Measurements from ENCODE around the gene NTMT2.
"Not testable (repeated sequence)": the region's sequence is repeated elsewhere in the genome, so short reads cannot be mapped to it uniquely, and the experiment has no call there.

Gene NTMT2

DNA sequence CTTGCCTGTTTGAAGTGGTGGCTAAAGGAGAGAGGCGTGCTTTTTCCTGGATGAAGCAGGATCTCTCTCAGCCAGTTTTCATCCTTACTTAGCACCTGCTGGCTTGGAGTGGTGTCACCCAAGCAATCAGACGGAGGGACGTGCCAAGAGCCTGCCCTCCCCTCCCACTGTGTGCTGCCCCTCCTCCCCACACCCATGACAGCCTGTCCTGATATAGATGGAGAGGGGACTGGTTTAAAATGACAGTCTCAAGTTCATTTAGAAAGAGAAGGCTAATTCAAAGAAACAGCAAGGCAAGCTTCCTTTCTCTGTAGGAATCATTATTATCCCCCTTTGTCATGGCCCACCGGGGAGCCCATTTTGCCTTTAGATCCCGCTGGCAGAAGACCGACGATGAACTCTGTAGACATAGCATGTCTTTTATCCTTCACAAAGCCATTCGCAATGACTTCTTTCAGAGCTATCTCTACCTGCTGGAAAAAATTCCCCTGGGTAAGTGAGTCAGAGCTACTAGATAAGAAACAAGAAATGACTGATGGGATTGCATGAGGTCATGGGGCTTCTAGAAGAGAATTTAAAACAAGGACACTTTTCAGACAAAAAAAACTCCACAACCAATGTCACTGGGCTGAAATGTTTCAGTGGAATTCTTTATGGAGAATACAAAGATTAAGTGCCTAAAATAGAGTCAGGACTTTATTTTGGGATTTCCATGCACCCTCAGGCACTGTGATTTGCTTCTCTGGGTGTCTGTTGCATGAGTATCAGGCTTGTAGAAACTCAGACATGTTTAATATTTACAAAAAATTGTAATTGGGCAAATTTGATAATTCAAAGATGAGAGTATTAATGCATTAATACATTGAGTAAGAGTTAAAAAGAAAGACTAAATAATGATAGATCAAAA, at the start of gene NTMT2:
NTMT2 (plus strand) TSS at position 190 of the 907 bp plus-strand sequence; CDS start at position 339, 149 bp downstream.
- DNase-seq = no peak

DNA sequence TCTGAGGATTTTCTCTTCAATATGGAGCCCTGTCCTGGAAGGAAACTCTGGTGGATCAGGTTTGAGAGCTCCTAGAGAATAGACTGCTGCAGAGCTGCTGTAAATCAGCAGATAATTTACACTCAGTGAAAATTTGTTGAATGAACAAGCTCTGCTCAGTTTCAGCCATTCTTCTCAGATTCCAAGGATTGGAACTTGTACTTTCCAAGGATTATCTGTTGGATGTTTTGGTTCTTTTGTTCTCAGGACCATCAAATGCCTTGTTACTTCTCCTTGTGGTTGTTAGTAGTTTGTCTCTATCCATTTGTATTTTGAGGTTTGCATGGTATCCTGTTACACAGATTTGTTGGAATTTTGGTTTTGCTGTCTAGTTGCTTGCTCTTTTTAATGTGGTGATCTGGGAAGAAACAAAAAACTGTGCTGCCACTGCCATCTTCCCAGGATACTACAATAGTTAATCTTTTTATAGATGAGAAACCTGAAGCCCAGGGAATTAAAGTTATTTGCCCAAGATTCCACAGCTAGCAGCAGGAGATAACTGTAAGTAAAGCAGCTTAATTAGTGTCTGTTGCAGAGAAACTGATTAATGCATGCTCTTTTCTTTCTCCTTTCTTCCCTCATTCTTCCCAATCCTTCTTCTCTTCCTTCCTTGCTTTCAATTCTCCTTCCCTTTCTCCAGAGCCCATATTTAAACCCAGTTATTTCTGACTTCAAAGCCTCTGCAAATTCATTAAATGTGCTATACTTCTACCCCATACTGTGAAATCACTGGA, 49.6 kb upstream of the NTMT2 start:
- no peak for DNase-seq

DNA sequence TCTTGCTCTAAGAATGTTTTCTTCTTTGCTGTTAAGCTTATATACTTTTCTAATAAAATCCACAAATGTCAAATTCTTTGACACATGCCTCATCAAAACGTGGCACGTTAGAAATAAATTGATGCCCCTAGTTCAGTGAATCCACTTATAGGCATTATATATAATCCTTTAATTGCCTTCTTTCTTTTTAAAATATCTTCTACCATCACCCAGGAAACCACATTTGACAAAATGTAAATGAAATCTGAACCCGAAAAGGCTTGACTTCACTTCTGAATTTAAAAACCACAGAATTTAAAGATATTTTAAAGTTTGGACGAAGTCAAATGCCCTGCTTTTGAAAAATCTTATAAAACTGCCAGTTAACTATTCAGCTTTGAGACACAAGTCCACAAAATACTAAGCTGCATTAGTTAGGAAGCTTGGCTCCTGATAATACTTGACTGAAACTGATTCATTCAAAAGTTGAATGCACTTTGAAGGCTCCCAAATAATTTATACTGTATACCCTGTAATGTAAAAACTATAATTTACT, 48.9 kb upstream of the NTMT2 start:
- DNase-seq = no peak

DNA sequence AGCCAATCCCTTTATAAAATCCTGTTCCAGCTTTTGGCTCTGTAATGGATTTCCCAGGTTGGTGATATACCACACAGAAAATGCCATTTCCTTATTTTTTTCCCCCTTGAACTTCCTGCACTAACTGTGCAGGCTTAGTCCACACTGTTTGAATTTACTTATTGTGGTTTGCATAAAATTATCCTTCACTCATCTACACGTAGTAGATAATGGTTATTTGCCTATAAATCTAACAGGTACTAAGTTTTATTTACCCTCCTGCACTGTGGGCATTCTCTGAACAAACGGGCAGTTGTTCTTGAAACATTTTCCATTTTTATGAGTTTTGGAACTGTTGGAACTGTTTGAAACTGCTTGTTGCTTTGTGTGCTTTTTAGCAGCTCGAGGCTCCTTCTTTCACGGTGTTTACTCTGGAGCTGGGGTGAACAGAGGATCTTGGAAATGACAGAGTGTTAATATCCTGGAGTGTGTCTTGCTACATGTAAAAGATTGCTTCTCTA, 48.3 kb upstream of the NTMT2 start:
- no peak for DNase-seq

DNA sequence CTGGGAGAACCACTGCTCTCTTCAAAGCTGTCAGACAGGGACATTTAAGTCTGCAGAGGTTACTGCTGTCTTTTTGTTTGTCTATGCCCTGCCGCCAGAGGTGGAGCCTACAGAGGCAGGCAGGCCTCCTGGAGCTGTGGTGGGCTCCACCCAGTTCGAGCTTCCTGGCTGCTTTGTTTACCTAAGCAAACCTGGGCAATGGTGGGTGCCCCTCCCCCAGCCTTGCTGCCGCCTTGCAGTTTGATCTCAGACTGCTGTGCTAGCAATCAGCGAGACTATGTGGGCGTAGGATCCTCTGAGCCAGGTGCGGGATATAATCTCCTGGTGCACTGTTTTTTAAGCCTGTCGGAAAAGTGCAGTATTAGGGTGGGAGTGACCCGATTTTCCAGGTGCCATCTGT, 32.6 kb upstream of the NTMT2 start:
- not testable (repeated sequence) for DNase-seq

DNA sequence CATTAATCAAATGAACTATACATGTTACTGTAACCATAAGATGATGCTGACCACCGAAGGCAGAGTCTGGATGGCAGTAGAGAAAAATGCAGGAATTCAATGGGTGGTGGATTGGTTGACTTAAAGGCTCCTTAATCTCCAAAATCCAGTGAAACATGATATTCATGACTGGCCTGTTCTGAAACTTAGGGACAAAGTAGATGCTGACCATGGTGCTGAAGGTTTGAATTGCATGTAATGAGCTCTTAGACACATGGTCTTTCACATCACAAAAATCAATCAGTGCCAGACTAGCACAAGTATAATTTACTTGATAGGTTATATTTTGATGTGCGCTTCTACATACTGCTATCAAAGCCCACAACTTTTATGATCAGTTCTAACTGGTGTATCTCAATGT, 30.9 kb upstream of the NTMT2 start:
- DNase-seq = peak; percentile 4

DNA sequence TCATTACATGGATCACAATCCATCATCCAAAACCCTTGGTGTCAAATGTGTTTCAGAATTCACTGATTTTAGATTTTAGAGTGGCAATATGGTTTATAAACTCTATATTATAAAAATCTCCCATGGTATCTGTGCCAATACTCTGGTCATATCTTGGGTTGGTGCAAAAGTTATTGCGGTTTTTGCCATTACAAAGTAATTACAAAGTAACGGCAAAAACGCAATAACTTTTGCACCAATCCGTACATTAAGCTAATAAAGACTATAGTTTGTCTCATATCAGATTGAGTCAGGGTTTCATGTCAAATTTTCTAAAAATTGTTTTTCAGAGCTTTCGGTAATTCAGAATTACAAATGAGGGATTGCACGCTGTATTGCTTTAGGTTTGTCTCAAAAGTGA, 23.4 kb upstream of the NTMT2 start:
- DNase-seq = no peak

DNA sequence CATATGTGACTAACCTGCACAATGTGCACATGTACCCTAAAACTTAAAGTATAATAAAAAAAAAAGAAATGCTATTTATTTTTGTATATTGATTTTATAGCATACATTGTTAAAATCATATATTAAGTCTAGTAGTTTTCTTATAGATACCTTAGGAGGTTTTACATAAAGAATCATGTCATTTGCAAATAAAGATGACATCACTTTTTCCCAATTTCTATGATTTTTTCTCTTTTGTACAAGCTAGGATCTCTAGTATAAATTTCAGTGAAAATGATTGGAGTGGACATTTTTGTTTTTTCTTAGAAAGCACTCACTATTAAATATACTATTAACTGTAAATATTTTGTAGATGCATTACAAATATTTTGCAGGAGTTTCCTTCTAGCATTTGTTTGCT, 20.5 kb upstream of the NTMT2 start:
- no peak for DNase-seq

DNA sequence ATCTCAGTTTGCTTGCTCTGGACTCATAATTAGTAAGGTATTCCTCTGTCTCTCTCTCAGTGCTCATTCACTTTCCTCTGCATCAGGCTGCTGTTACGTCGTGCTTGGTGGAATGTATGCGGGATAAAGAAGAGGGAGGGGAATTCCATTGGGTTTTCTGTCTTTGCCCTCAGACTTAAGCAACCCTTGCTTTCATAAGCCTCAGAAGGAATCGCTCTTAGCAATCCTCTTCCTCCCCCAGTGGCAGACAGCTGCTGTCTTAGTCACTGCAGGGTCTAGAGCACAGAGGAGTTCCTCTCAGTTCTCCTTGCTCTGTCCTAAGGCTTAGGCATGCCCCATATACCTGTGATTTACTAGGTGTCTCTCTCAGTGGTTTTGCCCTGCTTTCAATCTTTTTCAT, 19.1 kb upstream of the NTMT2 start:
- DNase-seq = no peak

DNA sequence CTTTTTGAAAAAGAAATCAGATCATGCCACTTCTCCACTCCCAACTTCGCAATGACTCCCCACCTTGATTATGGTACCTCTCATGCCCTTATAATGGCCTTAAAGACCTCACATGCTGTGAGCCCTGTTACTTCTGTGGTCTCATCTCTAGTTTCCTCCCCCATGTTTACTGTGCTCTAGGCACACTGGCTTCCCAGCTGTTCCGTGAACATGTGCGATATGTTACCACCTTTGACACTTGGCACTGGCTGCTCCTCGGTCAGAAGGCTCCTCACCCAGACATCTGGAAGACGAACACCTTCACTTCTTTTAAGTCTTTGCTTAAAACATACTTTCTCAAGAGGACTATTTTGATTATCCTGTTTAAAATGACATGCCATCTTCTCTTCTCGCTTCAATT, 14.3 kb upstream of the NTMT2 start:
- no peak for DNase-seq

DNA sequence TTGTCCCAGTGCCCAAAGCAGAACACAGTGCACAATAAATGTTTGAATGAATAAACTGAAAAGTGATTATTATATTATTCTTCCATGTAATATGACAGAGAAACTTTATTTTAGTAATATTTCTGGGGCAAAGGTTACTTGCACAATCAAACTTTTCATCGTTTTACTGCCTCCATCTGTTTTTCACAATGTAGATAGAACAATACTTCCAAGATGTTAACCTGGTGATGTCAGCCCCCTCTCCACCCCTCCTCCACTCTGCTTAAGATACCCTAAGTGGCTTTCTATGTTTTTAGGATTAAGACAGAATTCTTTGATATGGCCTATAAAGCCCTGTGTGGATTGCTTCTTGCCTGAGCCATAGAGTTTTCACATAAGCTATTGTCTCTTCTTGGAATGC, 13.8 kb upstream of the NTMT2 start:
- no peak for DNase-seq

DNA sequence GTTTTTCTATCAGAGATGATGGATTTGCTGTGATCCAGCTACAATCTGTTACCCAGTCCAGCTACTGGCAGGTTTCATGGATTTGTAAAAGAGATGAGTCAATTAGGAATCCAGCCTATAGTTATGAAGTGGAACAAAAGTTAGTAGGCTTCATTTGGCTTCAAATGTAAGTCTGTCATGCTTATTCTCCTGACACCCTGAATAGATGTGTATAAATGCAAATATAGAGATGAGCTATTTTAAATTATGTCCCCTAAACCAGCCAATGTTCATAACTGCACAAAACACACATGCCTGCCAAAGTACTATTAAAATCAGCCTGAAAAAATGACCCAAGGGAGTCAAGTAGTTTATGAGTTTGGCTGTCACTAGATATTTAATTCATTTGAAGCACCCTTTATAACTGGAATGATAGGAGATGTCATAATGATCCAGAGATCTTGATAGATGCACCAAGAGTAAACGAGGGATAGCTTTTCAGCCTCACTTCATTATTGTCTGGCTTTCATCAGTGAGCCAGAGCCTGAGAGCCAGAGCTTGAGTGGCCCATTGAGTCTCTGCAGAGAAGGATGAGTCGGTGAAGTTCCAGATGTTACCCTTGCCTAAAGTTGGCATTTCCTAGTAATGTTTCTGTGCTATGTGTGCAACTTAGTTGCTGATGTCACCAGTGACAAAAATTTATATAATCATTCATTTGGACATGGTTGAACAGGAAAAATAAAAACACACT, 11.8 kb upstream of the NTMT2 start:
- no peak for DNase-seq

DNA sequence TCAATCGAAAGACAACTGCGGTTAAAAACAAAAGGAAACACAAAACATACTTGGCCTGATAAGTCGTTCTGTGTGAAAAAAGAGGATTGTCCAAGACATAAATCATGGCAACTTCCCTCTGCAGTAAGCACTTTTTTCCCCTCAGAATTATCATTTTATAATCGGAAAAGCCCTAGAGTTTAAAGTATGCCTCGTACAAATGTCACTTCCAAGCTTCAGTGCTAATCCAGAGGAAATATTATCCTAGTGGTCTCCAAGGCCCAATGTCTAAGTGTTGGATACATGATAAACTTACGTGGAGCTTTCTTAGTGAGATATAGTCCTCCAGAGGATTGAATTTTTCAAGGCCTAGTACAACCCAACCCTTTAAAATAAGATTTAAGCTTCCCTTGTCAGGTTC, 11.2 kb upstream of the NTMT2 start:
- no peak for DNase-seq

DNA sequence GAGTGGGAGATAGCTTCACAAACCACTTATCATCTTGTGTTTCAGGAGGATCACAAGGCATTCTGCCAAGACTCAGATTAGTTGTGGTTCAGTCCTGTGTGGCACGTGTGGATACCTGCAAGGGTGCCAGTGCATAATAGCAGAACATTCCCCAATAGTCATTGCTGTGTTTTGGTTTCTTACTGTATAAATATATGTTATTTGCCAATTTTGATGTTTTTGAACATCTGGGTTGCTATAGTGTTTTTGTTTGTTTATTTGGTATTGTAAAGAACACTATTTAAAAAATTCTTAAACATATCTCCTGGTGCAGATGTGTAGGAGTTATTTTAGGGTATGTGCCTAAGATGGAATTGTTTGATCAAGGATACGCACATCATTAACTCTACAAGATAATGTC, 5.4 kb upstream of the NTMT2 start:
- DNase-seq = no peak

DNA sequence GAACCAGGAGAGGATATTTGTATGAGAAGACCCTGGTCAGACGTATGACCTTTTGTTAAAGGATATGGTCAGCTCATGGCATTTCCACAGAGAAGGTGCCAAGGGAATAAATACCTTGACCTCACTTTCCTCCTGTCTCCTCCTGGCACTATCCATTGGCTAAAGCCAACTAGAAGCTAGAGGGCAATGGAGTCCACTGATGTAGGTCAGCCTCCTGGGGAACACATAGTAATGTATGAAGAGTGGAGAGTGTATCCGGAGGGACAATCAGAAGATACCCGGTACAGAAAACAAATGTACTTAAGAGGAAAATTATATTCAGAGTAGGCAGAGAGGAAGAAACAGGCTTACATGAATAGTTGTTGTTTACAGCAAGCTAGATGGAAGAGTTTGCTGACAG, 698 bp upstream of the NTMT2 start:
- no peak for DNase-seq

DNA sequence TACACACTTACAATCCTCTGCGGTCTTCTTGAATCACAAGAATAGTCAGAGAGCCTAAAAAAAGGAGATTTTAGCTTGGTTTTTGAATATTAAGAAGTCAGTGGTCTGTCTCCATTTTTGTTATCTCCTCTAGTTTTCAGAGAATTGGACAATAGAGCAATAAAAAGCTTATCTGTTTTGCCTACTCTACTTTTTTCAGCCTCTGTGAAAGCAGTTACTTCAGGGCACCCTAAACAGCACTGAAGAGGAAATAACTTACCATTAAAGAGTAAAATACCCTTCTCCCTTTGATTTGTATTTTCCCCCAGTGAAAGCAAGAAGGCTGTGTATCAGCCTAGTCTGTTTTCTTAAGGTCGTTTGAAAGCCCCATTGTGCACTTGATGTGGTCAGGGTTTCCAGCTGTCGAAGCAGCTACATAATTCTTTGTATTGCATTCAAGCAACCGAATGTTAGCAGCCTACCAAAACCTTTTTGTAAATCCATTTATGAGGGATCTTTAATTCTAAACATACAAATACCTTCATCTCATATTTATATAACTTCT, 1.0 kb downstream of the NTMT2 start:
- no peak for DNase-seq

DNA sequence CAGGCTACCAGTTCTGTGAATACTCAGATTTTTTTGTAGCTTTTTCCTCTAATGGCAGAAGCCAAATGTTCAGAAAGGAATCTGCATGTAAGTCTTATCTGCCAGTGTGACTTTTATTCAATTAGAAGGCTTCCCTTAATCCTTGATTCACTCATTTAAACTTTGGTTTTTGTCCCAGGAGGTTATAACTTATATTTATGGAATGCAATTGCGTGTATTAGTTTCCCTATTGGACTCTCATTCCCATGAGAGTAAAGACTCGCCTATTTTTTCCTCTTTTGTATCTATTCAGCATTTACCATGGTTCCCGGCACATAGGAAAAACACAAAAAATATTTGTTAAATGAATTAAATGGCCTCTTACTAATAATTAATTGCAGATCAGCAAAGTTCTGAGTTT, 3.5 kb downstream of the NTMT2 start:
- DNase-seq = no peak

DNA sequence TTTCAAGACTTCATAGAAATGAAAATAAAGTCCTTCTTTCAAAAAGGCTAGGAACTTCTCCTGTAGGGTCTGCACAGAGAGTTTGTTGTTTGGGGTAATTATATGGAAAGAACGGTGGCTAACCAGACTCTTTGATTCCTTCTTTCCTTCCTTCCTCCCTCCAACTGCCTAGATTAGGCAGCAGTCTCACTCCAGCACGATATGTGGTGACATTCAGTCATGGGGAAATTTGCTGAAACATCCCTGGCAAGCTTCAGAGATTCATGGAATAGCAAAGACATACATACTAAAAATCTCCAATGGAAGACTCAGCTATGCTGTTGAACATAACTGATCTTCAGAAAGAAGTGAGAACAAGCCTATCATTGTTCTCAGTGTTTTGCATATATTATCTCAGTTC, 4.3 kb downstream of the NTMT2 start:
- DNase-seq = no peak

DNA sequence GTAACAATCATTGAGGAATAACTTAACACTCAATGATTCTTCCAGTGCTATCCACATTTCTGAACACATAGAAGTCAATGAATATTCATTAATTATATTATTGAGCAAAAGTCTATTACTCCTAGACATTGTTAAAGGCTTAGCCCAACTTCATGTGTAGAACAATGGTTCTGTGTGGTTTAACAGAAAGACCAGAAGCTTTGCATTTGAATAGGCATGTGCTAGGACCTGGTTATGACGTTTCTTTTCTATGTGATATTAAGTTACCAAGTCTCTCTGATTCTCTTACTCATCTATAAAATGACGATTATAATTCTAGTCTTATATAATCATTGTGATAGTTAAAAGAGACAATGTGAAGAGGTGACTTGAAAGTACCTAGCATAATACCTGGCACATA, 5.2 kb downstream of the NTMT2 start:
- no peak for DNase-seq

DNA sequence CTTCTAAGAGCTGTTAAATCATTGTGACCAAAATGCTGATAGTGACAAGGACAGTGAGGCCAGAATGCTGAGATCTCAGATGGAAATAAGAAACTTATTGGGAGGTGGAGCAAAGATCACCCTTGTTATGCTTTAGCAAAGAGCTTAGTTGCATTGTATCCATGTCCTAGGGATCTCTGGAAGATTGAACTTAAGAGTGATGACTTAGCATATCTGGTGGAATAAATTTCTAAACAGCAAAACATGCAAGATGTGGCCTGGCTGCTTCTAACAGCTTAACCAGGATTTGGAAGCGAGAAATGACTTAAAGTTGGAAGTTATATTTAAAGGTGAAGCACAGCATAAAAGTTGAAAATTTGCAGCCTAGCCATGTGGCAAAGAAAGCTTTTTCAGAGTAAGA, 7.7 kb downstream of the NTMT2 start:
- no peak for DNase-seq

DNA sequence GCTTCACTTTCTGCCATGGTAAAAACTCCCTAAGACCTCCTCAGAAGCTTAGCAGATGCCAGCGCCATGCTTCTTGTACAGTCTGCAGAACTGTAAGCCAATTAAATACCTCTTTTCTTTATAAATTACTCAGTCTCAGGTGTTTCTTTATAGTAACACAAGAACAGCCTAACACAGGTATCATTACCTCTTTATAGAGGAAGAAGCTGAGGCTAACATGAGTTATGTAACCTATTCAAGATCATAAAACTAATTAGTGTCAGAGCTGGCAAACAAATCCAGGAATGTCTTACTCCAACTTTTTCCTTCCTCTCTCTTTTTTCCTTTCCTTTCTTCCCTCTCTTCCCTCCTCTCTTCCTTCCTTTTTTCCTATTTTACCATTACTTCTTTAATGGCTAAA, 9.3 kb downstream of the NTMT2 start:
- no peak for DNase-seq

DNA sequence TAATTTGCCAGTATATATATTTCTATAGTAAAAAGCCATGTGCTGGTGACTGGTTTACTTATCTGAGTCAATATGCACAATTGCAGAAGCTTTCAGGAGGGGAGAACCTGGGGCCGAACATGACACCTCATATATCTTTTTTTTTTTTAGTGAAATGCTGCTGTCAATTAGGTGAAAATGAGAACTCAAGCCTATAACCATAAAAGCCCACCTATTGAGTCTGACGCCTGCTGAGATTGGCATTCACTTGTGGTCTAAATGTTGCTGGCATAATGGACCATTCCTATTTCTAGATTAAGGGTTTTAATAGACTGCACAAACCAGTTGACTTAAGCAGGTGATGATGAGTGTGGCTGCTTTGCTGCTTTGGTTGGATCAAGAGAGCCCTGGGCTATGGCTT, 10.8 kb downstream of the NTMT2 start:
- no peak for DNase-seq

DNA sequence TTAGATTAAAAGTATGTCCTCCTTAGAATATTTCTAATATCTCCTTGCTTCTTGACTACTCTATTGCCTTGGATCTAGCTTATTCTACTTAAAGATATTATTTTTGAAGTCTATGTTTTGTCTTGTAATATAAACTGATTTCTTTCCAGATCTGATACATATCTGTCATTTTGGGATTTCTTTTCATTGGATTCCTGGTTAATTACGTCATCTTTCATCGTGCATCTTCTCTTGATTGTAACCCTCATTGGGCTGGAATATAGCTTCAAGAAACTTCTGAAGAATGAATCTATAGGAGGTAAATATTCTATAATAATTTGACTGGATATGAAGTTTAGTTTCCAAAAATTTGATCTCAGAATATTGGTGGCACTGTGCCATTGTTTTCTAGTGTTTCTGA, 12.1 kb downstream of the NTMT2 start:
- no peak for DNase-seq
